ENCODE results near the gene SRGAP2C.
"Not testable (repeated sequence)": the region's sequence is repeated elsewhere in the genome, so short reads cannot be mapped to it uniquely, and the experiment has no call there.

- not testable (repeated sequence) for TF ChIP-seq CTCF (conservative IDR thresholded peaks at IDR 0.05); EZH2 (IDR thresholded peaks at IDR 0.05; ENCODE audit: low read depth)
These were observed 172.0 kb downstream of the SRGAP2C start for GRCh38 chr1:121356819-121357218.

Data from PC-9 (cell line).